Activated CD8-positive, alpha-beta memory T cell treated with anti-CD3 and anti-CD28 coated beads, Interleukin-2, amount 50 U/mL, for 1 hour (primary cell): ENCODE results near the gene TGFBI.
"Not testable (repeated sequence)": the region's sequence is repeated elsewhere in the genome, so short reads cannot be mapped to it uniquely, and the experiment has no call there.

Source experiments
- DNase-seq: peaks from one replicate; pipeline ENCODE4 v3.0.0-alpha.2; 2020; ENCODE audit errors: extremely low read depth

The TGFBI gene

DNA sequence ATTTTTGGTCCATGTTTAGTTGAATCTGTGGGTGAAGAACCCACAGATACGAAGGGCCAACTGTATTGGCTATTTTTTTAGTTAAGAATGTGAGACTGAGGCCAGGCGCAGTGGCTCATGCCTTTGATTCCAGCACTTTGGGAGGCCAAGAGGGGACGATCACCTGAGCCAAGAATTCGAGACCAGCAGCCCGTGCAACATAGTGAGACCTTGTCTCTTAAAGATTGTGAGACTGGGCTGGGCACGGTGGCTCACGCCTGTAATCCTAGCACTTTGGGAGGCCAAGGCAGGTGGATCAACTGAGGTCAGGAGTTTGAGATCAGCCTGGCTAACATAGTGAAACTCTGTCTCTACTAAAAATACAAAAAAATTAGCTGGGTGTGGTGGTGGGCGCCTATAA, 16.2 kb downstream of the TGFBI start:
- DNase-seq: not testable (repeated sequence)

DNA sequence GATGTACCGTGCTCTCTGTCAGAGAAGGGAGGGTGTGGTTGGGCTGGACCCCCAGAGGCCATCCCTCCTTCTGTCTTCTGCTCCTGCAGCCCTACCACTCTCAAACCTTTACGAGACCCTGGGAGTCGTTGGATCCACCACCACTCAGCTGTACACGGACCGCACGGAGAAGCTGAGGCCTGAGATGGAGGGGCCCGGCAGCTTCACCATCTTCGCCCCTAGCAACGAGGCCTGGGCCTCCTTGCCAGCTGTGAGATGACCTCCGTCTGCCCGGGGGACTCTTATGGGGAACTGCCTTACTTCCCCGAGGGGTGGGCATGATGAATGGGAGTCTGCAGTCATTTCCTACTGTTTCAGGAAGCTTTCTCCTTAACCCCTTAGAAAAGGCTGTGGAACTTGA, 17.5 kb downstream of the TGFBI start:
- DNase-seq: no peak

DNA sequence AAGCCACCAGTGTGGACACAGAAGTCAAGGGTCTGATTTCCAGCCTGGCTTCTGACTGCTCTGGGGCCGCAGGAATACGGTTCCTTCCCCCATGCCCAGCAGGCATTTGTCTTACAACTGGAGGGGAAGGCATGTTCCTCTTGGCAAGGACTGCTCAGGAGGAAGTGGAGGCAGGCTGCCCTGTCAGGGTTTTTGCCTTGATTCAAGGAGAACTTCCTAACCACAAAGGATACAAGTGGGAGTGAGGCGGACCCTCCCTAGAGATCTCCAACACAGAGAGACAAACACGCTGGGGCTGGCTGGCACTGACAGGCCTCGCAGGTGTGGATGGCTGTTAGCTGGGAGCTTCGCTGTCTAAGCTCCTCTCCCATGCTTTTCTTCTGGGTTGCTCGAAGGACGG, 19.1 kb downstream of the TGFBI start:
- DNase-seq: no peak

DNA sequence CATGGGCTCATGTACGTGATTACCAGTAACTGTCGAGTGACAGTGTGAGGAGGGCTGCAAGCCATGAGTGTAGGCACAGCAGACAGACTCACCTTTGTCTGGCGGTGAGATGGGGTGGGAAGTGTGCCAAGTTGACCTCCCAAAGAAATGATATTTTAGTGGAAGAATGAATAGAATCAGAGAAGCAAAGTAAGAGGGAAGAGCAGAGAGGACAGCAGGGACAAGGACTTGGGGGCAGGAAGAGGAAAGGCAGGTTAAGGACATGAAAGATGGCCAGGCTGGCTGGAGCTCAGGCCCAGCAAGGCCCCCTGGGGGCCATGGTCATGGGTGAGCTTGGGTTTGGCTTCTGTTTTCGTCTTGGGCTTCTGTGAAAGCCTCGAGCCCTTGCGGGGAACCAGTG, 20.2 kb downstream of the TGFBI start:
- no peak for DNase-seq

DNA sequence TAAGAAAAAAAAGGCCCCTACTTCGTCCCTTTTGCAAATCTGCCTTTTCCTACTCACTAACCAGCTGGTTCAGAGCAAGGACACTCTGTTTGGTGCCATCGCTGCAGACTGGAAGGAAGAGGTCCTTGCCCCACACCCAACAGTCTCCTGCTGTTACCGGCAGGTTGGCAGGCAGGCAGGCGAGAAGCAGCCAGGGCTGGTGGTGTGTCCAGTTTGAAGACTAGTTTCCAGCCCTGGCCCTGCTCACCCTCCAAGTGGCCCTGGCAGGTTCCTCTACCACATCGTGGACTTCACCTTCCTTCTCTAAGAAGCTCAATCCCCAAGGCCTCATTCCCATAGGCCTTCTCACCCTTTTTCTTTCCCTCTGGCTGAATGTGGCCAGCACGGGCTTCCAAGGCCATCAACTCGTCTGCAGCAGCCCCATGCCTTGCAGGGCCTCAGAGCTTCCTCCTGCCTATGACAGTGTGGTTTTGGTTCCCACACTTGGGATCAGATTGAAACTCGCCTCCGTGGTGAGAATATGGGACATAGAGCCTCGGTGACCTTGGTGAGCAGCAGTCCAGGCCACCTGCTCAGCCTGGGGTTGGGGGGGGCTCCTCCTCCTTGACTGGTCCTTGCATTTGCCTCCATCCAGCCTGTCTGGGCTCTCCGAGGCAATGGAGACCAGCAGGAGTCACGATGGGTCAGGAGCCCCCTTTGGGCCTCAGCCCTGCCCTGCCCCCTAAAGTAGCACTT, 22.9 kb downstream of the TGFBI start:
- DNase-seq: no peak

DNA sequence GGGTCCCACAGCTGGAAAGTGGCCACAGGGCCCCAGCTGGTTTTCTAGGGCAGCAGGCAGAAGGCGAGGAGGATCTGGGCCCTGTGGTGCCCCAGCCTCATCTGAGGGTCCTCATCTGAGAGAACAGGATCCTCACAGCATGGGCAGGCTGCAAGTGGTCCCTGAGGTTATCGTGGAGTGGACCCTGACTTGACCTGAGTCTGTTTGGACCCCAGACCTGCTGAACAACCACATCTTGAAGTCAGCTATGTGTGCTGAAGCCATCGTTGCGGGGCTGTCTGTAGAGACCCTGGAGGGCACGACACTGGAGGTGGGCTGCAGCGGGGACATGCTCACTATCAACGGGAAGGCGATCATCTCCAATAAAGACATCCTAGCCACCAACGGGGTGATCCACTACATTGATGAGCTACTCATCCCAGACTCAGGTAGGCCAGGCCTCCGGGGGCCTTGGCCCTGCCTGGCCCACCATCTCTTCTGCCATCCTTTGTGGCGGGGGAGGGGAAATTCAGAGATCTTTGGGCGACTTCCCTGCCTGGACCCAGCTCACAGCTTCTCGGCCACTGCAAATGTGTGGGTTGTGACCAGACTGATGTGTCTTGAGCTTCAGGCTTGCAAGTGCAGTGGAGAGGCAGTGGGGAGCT, 24.0 kb downstream of the TGFBI start:
- no peak for DNase-seq

DNA sequence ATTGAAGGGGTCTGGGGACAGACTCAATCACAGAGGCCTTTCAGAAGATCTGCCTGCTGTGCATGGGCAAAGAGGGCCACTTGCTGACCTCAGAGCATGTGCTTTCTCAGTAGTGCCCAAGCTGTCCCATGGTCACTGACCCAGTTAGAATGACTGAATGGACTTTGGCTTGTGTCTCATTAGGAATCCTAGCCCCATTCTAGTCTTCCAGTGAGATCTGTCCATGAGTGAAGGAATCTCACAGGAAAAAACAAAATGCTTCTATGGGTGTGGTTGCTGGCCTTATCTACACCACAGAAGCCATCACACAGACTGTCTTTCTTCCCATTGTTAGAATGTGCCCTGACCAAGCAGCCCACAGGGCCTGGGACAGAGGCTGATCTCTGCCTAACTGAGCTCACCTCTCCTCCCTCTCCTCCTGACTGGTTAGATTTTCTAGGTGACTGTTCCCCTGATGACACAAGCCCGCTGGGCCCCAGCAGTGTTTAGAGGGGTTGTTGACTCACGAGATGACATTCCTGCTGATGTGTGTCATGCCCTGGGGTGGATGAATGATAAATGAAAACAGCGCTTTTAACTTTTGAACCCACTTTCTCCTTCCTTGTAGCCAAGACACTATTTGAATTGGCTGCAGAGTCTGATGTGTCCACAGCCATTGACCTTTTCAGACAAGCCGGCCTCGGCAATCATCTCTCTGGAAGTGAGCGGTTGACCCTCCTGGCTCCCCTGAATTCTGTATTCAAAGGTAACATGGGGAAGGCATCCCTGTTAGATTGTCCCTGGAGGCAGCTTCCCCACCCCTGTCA, 24.8 kb downstream of the TGFBI start:
- no peak for DNase-seq

DNA sequence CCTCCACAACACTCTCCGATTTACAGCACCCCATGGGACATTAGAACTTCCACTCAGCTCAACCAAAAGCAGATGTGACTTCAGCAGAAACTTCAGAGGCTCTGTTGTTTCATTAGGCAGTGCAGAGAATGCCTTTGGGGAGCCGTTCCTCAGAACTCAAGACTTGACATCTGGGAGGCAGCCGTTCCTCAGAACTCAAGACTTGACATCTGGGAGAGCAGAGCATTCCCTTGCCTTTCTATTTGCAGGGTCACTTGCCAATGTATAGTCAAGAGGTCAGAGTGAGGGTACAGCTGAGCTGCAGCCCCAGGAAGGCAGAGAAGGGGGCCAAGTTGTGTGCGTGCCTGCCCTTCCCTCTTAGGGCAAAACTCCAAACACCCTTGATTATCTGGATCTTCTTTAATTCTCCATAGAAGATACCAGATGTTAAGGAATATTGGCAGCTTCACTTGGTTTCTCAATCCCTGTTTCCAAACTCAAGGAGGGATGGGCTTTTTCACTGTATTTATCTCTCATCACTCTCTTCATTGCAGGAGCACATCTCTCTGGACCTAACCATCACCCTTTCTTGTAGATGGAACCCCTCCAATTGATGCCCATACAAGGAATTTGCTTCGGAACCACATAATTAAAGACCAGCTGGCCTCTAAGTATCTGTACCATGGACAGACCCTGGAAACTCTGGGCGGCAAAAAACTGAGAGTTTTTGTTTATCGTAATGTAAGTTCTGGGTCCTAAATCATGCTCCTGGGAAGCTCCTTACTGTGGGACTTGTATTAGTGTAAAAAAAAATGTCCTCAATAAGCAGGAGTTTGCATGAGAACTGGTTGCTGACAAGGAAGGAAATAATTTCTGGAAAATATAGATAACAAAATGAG, 25.6 kb downstream of the TGFBI start:
- DNase-seq: no peak

DNA sequence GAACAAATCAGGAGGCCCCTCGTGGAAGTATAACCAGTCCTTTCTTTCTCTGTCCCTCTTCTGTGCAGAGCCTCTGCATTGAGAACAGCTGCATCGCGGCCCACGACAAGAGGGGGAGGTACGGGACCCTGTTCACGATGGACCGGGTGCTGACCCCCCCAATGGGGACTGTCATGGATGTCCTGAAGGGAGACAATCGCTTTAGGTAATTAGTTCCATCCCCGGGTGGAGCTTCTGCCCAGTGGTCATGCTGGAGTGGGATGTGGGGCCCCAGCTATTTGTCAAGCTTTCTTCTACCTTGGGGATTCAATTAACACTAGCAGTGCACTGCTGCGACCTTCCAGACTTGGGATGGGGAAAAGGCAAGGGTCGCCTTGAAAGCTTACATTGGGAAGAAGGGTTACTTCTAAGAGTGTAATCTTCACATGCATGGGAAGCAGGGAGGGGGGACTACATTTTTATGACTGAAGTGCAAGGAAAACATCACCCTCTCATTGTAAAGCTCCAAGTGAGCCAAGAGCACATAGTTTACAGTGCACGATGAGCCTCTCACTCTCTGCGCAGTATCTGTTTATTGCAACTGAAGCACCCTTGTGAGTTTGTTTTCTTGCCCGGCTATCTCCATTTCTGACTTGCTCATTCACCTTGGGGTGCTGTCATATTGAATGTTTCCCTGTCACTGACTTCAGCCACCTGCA, 27.0 kb downstream of the TGFBI start:
- no peak for DNase-seq

DNA sequence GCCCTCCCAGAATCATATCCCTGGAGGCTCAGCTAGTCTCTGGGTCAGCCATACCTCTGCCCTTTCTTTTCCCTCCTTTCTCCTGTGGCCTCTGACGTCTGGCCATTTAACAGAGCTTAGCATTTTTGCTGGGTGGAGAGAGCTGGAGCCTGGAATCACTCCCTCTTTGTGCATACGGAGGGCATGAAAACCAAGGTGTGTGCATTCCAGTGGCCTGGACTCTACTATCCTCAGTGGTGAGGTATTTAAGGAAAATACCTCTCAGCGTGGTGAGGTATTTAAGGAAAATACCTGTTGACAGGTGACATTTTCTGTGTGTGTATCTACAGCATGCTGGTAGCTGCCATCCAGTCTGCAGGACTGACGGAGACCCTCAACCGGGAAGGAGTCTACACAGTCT, 27.5 kb downstream of the TGFBI start:
- DNase-seq: no peak

DNA sequence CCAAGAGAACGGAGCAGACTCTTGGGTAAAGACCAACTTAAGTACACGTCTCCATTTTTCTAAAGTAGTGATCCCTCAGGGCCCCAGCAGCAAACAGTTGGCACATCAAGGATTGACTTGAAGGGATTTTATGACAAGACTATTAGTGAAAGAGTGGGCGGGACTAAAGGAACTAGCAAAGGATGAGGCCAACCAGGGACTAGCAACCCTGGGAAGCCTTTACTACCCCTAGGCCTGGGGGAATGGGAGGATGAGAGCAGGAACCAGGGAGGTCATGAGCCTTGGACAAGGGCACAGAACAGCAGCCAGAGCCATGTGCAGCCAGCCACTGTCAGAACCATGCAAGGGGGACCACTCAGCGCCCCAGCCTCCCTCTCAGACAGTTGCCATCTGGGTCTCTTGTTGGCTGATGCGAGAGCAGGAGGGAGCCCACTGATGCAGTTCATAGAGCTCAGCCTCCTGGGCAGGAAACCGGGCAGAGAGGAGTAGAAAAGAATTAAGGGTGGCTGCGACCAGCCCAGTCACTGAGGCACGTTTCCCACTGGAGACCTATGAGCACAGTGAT, 28.1 kb downstream of the TGFBI start:
- DNase-seq: no peak

DNA sequence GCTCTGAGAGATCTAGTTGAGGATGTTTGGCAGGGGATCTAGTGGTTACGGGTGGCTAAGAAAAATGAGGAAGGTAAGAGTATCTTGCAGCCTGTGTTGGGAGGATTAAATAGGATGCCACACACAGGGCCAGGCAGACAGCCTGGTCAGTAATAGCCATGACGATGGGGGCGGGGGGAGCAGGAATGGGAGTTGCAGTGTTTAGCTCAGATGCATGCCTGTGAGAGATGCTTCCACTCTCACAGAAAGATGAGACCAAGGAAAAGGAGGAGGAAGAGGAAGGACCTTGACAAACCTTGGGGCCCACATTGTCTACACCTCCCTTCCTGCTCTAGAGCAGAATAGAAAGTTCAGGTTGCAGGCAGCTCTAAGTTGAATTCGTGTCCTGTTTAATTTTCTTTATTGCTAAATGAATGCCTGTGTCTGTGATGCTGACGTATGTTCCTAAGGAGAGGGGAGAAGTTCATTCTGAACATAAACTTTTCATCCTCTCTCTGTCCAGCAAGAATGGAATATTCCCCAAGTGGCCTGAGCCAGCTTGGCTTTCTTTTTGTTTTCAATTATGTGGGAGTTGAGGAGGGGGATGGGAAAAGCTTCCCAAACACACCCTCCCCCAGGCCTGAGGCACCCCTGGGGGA, 28.7 kb downstream of the TGFBI start:
- no peak for DNase-seq

DNA sequence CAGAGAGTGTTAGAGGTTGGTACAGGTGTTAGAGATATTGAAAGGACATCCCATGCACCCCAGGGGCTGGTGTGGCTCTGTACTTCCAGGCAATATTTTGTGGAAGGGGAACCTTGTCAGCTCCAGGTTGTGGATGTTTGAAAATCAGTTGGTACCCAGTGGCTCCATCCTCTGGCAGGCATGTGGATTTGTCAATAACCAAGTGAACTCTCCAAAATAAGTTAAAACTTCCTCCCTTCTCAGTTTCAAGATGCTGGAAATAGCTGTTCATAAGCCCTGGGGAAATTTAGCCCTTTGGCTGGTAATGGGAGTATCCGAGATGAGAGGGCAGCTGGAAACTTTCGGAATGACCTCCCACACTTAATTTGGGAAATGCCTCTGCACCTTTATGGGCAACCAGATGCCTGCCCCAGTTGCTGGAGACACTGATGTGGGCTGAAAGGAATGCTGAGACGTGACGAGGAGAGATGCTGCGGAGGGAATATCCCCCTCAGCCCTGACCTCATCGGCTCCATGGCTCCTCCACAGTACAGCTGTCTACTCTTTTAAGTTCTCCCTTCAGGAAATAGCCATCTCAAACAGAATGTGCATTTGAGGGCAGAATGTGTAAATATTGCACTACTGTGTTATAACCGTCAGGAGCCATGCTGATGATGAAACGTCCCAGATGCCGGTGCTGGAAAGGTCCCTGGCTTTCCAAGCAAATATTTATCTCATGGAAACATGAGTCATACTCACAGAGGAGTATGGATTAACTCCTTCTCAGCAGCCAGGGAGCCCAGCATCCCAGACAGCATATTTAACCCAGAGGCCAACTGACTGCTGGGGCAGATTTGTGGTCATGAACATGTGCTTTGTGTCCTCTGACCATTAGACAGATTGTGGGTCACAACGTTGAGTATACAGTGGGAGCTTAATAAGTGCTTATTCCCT, 29.5 kb downstream of the TGFBI start:
- no peak for DNase-seq

DNA sequence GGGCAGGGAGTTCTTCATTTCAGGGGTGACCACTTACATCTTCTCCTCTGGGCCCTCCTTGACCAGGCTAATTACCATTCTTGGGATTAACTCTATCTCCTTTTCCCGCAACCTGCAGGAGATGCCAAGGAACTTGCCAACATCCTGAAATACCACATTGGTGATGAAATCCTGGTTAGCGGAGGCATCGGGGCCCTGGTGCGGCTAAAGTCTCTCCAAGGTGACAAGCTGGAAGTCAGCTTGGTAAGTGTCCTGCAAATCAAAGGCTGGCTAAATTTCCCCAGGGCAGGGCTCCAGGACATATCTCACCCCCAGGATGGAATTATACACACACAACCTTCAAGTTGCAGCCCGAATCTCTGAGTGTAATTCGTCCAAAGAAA, 30.2 kb downstream of the TGFBI start:
- no peak for DNase-seq

DNA sequence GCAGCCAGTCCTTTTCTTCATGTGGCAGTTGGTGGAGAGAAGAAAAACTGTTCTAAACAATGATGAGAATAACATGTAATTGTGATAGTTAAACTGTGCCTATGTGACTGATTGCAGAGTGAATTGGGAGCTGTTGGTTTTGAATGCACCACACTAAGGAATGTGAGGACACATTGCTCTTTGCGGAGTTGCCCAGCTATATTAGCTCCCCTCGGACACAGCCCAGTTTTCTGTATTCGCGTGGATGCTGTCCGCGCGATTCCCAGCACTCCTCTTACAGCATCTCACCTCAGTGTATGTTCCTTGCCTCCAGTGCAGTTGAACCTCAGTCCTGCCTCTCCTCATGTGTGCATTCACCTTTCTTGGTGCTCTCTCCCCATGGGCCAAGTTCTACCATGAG, 32.2 kb downstream of the TGFBI start:
- no peak for DNase-seq

DNA sequence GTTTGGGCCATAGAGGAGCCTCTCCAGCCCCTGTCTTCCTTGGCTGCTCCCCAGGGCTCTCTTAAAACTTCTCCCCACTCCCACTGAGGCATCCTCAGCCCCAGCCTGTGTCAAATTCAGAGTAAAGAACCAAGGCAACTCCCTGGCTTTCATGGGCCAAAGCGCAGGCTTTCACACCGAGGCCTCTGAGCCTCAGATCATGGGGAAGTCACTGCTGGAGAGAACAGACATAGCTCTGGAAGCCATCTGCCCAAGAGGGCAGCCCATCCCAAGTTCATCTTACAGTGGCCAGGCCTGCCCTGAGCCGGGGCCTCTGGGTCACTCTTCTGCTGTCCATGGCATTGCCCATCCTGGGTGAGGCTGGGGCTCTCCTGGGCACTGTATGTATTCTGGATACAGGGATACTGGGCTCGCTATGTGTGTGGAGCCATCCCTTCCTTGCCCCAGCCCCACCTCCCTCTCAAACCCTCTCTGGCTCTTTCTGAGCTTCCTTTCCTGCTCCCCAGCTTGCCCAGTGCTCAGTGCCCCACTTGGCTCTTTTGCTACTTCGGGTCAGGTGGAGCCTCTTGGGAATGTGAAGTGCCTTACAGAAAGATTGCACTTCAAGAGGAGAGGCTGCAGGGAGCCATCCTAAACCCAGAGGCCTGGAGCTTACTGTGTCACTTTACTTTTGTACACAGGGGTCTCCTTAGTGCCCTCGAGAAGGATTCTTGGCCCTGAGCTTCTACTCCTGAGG, 33.0 kb downstream of the TGFBI start:
- no peak for DNase-seq

DNA sequence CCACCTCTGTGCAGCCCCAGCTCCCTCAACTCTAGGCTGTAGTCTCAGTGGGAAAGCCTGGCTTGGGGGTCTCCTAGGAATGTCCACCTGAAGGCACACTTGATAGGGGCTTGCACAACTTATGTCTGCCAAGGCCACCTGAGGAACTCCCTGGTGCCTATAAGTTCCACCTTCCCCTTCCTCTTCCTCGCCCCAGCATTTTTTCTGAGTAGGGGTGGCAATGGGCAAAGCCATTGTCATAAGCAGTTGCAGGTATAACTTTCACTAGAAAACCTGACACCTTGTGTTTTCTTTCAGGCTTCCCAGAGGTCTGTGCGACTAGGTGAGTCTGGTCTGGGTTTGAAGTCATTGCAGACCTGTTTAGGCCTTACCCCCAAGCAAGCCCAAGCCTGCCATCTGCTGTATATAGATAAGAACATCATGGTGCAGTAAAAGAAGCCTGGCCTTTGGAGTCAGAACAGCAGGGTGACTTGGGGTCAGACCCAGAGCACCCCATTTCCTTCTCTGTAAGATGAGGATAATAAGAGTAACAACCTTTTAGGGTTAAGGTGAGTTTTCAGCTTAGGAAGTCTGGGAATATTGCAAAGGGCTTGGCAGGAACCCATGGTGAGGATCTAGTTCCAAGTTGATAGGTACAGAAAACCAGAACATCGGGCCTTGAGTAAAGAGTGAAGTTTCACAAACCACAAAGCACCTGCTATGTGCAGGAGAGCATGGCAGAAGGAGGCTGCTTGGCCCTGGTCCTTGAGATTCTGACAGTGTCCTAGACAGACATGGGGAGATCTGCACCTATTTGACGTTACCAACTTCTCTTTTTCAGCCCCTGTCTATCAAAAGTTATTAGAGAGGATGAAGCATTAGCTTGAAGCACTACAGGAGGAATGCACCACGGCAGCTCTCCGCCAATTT, 33.8 kb downstream of the TGFBI start:
- DNase-seq: no peak
